VCaP (cell line): ENCODE data around the gene CLCA2.

ENCODE experiments used
- H3K27ac ChIP-seq: fragments of 450-650 bp; 2 replicates; pipeline ENCODE4 v1.5.1; 2017
- TF ChIP-seq, protein P1 (sequence below): fragments of 450-650 bp; conservative IDR thresholded peaks from 2 replicates; pipeline ENCODE4 v1.5.1; 2017; ENCODE audit warnings: mild to moderate bottlenecking, moderate library complexity

CLCA2 gene, protein sequence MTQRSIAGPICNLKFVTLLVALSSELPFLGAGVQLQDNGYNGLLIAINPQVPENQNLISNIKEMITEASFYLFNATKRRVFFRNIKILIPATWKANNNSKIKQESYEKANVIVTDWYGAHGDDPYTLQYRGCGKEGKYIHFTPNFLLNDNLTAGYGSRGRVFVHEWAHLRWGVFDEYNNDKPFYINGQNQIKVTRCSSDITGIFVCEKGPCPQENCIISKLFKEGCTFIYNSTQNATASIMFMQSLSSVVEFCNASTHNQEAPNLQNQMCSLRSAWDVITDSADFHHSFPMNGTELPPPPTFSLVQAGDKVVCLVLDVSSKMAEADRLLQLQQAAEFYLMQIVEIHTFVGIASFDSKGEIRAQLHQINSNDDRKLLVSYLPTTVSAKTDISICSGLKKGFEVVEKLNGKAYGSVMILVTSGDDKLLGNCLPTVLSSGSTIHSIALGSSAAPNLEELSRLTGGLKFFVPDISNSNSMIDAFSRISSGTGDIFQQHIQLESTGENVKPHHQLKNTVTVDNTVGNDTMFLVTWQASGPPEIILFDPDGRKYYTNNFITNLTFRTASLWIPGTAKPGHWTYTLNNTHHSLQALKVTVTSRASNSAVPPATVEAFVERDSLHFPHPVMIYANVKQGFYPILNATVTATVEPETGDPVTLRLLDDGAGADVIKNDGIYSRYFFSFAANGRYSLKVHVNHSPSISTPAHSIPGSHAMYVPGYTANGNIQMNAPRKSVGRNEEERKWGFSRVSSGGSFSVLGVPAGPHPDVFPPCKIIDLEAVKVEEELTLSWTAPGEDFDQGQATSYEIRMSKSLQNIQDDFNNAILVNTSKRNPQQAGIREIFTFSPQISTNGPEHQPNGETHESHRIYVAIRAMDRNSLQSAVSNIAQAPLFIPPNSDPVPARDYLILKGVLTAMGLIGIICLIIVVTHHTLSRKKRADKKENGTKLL

DNA sequence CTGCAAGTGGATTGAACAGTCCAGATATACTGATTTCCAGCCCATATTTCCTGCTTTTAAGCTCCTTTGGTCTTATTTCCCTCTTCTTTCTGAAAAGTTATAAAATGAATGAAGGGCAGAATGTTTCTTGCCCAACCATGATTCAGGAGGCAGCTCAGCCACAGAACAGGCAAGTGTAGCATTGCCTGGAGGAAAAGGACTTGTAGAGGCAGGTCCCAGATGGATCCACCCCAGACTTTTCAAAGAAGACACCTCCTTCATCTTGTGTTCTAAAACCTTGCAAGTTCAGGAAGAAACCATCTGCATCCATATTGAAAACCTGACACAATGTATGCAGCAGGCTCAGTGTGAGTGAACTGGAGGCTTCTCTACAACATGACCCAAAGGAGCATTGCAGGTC, at the start of gene CLCA2:
Gene CLCA2, plus strand, starts transcription at position 299 of the 400 bp plus-strand sequence. Its CDS starts 77 bp downstream, at position 376.
- H3K27ac ChIP-seq = no peak within 1 kb of the TSS
- TF ChIP-seq, protein P1, sequence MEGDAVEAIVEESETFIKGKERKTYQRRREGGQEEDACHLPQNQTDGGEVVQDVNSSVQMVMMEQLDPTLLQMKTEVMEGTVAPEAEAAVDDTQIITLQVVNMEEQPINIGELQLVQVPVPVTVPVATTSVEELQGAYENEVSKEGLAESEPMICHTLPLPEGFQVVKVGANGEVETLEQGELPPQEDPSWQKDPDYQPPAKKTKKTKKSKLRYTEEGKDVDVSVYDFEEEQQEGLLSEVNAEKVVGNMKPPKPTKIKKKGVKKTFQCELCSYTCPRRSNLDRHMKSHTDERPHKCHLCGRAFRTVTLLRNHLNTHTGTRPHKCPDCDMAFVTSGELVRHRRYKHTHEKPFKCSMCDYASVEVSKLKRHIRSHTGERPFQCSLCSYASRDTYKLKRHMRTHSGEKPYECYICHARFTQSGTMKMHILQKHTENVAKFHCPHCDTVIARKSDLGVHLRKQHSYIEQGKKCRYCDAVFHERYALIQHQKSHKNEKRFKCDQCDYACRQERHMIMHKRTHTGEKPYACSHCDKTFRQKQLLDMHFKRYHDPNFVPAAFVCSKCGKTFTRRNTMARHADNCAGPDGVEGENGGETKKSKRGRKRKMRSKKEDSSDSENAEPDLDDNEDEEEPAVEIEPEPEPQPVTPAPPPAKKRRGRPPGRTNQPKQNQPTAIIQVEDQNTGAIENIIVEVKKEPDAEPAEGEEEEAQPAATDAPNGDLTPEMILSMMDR = no peak

DNA sequence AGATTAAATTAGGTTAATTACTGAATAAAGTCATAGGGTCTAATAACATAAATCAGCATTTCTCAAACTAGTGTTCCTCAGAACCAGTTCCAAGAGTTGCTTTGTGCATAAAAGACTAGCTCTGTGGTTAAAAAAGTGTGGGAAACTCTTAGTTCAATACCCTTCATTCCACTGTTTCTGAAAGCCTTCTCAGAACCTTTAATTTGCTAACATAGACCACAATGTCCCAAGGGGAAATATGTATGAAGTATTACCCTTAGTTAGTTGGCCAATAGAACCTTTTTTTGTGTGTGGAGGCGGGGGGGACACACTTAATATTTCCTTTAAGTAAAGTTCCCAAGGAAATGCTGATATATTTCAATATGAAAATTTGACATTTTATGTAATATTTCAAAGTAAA, 48.3 kb upstream of the CLCA2 start:
- TF ChIP-seq, protein P1 = no peak
- H3K27ac ChIP-seq = no peak overlapping the region

DNA sequence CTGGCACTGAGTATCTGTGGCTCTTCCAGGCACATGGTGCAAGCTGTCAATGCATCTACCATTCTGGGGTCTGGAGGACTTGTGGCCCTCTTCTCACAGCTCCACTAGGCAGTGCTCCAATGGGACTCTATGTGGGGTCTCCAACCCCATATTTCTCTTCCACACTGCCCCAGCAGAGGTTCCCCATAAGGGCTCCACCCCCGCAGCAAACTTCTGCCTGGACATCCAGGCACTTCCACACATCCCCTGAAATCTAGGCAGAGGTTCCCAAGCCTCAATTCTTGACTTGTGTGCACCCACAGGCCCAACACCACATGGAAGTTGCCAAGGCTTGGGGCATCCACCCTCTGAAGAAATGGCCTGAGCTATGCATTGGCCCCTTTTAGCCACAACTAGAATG, 46.6 kb upstream of the CLCA2 start:
- TF ChIP-seq, protein P1 = no peak
- H3K27ac ChIP-seq = no peak overlapping the region

DNA sequence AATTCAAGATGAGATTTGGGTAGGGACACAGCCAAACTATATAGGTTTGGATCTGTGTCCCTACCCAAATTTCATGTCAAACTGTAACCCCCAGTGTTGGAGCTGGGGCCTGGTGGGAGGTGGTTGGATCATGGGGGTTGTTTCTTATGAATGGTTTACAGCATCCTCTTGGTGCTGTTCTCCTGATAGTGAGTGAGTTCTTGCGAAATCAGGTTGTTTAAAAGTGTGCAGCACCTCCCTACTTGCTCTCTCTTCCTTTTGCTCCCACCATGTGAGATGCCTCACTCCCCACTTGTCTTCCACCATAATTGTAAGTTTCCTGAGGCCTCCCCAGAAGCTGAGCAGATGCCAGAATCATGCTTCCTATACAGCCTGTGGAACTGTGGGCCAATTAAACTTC, 45.2 kb upstream of the CLCA2 start:
- no peak overlapping the region for H3K27ac ChIP-seq
- TF ChIP-seq, protein P1 = no peak

DNA sequence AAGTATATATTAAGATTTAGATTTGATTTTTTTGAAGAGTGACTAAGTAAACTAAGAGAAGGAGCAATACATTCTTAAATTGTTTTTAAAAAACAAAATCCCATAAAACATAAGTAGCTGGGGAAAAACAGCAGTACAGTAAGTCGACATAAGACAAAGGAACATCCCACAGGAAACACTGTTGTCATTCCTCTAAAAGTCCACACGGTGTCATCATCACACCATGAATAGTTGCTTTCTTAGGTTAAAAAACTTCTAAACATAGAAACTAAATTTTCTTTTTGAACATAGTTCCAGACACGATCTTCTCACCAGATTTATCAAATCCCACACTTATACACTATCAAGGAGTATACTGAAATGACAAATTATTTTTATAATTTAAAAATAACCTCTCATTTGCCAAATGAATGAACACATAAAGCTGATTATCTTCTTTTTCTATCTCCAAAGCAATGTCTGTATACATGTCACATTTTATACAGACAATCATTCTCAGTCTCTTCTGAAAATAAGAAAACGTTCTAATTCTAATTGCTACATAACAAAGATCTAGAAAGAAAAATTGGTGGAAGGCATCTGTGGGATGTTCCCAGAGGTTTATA, 43.6 kb upstream of the CLCA2 start:
- H3K27ac ChIP-seq = no peak overlapping the region
- TF ChIP-seq, protein P1 = peak; percentile 77

DNA sequence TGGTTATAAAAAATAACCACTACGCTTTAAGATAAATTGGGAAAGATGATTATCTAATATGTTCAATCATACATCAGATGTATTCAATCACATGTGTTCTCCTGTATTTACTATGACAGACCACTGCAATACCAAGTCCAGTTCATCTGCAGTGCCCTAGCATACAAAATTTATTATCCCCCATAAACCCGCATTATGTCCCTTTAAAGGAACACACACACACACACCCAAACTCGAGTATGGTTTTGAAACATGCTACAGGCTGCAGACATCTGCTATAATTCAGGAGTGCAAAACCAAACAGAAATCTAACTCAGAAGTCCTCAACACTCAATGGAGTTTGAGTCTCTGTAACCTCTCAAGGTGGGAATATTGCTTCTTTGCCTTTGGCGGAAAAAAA, 42.7 kb upstream of the CLCA2 start:
- TF ChIP-seq, protein P1 = no peak
- no peak overlapping the region for H3K27ac ChIP-seq

DNA sequence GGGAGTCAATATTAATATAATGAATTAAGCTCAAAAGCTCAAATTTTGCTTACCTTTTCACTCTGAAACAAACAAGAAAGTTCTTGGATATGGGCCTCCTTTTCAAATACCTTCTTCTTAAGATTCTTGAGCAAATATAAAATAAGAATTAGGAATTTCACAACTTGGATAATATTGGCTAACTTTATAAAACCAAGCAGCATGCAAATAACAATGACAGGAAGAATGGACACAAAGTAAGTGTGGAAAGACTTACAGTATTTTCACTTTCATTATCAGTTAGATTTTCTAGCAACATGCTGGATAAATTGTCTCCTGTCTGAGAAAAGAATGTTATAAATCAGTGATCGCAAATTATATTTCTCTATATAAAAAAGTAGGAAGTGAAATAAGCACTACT, 41.1 kb upstream of the CLCA2 start:
- no peak overlapping the region for H3K27ac ChIP-seq
- TF ChIP-seq, protein P1 = no peak
